IPS-15b (cell line): ENCODE data around the gene NAPSA.
A peak's percentile ranks its signal among the peaks of the same experiment; 100 is the strongest.
"Not testable (repeated sequence)": the region's sequence is repeated elsewhere in the genome, so short reads cannot be mapped to it uniquely, and the experiment has no call there.

Experiments used
- H3K27me3 ChIP-seq: one replicate; pipeline ENCODE4 v1.6.1; 2013; ENCODE audit warnings: low read length; ENCODE audit not compliant: control insufficient read depth, insufficient read depth
- H3K36me3 ChIP-seq: one replicate; pipeline ENCODE4 v1.6.1; 2013; ENCODE audit warnings: low read length; ENCODE audit not compliant: control insufficient read depth, insufficient read depth
- H3K4me1 ChIP-seq: one replicate; pipeline ENCODE4 v1.6.1; 2013; ENCODE audit warnings: mild to moderate bottlenecking, low read length; ENCODE audit not compliant: control insufficient read depth, insufficient read depth
- H3K4me3 ChIP-seq: one replicate; pipeline ENCODE4 v1.5.1; 2013; ENCODE audit warnings: low read depth, low read length
- H3K9ac ChIP-seq: one replicate; pipeline ENCODE4 v1.6.1; 2013; ENCODE audit warnings: low read depth, mild to moderate bottlenecking, low read length
- H3K9me3 ChIP-seq: one replicate; pipeline ENCODE4 v1.6.1; 2013; ENCODE audit warnings: mild to moderate bottlenecking, low read length; ENCODE audit not compliant: control insufficient read depth, insufficient read depth

NAPSA gene

GRCh38 chr19:50332244-50333038 lies 33.0 kb downstream of the NAPSA start:
- peaks cover 5% of the 10 kb centered on the region for H3K4me1 ChIP-seq
- H3K4me3 ChIP-seq: peak overlapping the region; percentile 95
- H3K9ac ChIP-seq: peak overlapping the region; percentile 82
- peaks cover 5% of the 10 kb centered on the region for H3K27me3 ChIP-seq
- H3K9me3 ChIP-seq: no peaks in the 10 kb centered on the region
- H3K36me3 ChIP-seq: no peaks in the 10 kb centered on the region

- H3K9ac ChIP-seq: peak overlapping the region; percentile 82
- H3K9me3 ChIP-seq: no peaks in the 10 kb centered on the region
- no peaks in the 10 kb centered on the region for H3K36me3 ChIP-seq
- peaks cover 10% of the 10 kb centered on the region for H3K27me3 ChIP-seq
- H3K4me3 ChIP-seq: peak overlapping the region; percentile 95
- H3K4me1 ChIP-seq: peaks cover 9% of the 10 kb centered on the region
Measured at GRCh38 chr19:50331994-50332243, 33.5 kb downstream of the NAPSA start.

GRCh38 chr19:50331221-50331993 lies 34.0 kb downstream of the NAPSA start:
- H3K4me3 ChIP-seq: peak overlapping the region; percentile 95
- H3K9ac ChIP-seq: no peak overlapping the region
- peaks cover 11% of the 10 kb centered on the region for H3K27me3 ChIP-seq
- H3K36me3 ChIP-seq: no peaks in the 10 kb centered on the region
- peaks cover 10% of the 10 kb centered on the region for H3K4me1 ChIP-seq
- H3K9me3 ChIP-seq: no peaks in the 10 kb centered on the region

- no peaks in the 10 kb centered on the region for H3K9me3 ChIP-seq
- H3K9ac ChIP-seq: peak overlapping the region; percentile 65
- peaks cover 11% of the 10 kb centered on the region for H3K27me3 ChIP-seq
- no peaks in the 10 kb centered on the region for H3K36me3 ChIP-seq
- H3K4me1 ChIP-seq: peaks cover 10% of the 10 kb centered on the region
- H3K4me3 ChIP-seq: peak overlapping the region; percentile 95
Measured at GRCh38 chr19:50330365-50331078, 34.9 kb downstream of the NAPSA start.

- Histone ChIP-seq H3K4me3 (peak overlapping the region; percentile 95), H3K27me3 (peaks cover 11% of the 10 kb centered on the region), H3K4me1 (peaks cover 13% of the 10 kb centered on the region)
- not testable (repeated sequence) for H3K36me3 ChIP-seq, H3K9me3 ChIP-seq, H3K9ac ChIP-seq
Measured at GRCh38 chr19:50329926-50330294, 35.5 kb downstream of the NAPSA start.

GRCh38 chr19:50329146-50329925 lies 36.1 kb downstream of the NAPSA start, which contains the start of gene KCNC3:
Gene KCNC3 (minus strand): TSS chr19:50329377. CDS start chr19:50329082, 295 bp downstream.
- Histone ChIP-seq H3K36me3 (no peaks in the 10 kb centered on the region), H3K4me3 (peak within 1 kb of the TSS; percentile 95), H3K9me3 (no peaks in the 10 kb centered on the region), H3K27me3 (peaks cover 11% of the 10 kb centered on the region), H3K4me1 (peaks cover 15% of the 10 kb centered on the region), H3K9ac (peak within 1 kb of the TSS; percentile 65)

GRCh38 chr19:50328873-50329145 lies 36.6 kb downstream of the NAPSA start:
- H3K27me3 ChIP-seq: peaks cover 11% of the 10 kb centered on the region
- no peak overlapping the region for H3K9ac ChIP-seq
- H3K4me1 ChIP-seq: peaks cover 15% of the 10 kb centered on the region
- peaks cover under 1% of the 10 kb centered on the region for H3K36me3 ChIP-seq
- H3K9me3 ChIP-seq: no peaks in the 10 kb centered on the region
- H3K4me3 ChIP-seq: no peak overlapping the region

- peaks cover 11% of the 10 kb centered on the region for H3K27me3 ChIP-seq
- H3K4me1 ChIP-seq: peaks cover 15% of the 10 kb centered on the region
- H3K4me3 ChIP-seq: peak overlapping the region; percentile 68
- H3K9ac ChIP-seq: no peak overlapping the region
- H3K36me3 ChIP-seq: peaks cover 5% of the 10 kb centered on the region
- no peaks in the 10 kb centered on the region for H3K9me3 ChIP-seq
Measured at GRCh38 chr19:50328224-50328872, 37.1 kb downstream of the NAPSA start.

GRCh38 chr19:50327461-50328223 lies 37.8 kb downstream of the NAPSA start:
- peaks cover 8% of the 10 kb centered on the region for H3K36me3 ChIP-seq
- no peaks in the 10 kb centered on the region for H3K9me3 ChIP-seq
- no peak overlapping the region for H3K9ac ChIP-seq
- H3K27me3 ChIP-seq: peaks cover 11% of the 10 kb centered on the region
- peaks cover 15% of the 10 kb centered on the region for H3K4me1 ChIP-seq
- peak overlapping the region; percentile 63 for H3K4me3 ChIP-seq

GRCh38 chr19:50327013-50327412 lies 38.4 kb downstream of the NAPSA start:
- H3K36me3 ChIP-seq: peaks cover 8% of the 10 kb centered on the region
- H3K4me3 ChIP-seq: peak overlapping the region; percentile 63
- H3K9me3 ChIP-seq: no peaks in the 10 kb centered on the region
- H3K4me1 ChIP-seq: peaks cover 15% of the 10 kb centered on the region
- no peak overlapping the region for H3K9ac ChIP-seq
- peaks cover 11% of the 10 kb centered on the region for H3K27me3 ChIP-seq
